Inferior parietal cortex (tissue), 1 donor: Measurements from ENCODE around the gene SLC13A4.
"Not testable (repeated sequence)": the region's sequence is repeated elsewhere in the genome, so short reads cannot be mapped to it uniquely, and the experiment has no call there.

Experiments used
- DNase-seq: peaks from one replicate; pipeline ENCODE4 v3.0.0-alpha.2; 2016; ENCODE audit errors: extremely low spot score

Gene SLC13A4

GRCh38 chr7:135697276-135698049 lies 30.5 kb downstream of the SLC13A4 start:
- DNase-seq, result no peak

- DNase-seq, result no peak
Observed at GRCh38 chr7:135693558-135693957, 34.4 kb downstream of the SLC13A4 start.

DNA sequence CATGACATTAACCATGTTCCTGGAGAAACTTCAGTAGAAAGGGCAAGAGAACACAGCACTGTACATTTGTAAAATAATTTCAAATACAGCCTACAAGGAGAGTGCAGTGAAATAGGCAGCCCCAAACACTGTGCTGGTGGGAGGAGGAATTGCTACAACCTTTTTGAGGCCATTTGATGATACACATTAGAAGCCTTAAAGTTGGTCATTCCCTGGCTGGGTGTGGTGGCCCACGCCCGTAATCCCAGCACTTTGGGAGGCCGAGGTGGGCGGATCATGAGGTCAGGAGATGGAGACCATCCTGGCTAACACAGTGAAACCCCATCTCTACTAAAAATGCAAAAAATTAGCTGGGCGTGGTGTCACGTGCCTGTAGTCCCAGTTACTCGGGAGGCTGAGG lies 35.4 kb downstream of the SLC13A4 start:
- not testable (repeated sequence) for DNase-seq

GRCh38 chr7:135692055-135692454 lies 35.9 kb downstream of the SLC13A4 start:
- DNase-seq, result no peak

- DNase-seq, result no peak
Observed at GRCh38 chr7:135690566-135690965, 37.4 kb downstream of the SLC13A4 start.

GRCh38 chr7:135687466-135687865 lies 40.5 kb downstream of the SLC13A4 start:
- DNase-seq, result no peak

- DNase-seq, result no peak
Observed at GRCh38 chr7:135685306-135686084, 42.5 kb downstream of the SLC13A4 start.

DNA sequence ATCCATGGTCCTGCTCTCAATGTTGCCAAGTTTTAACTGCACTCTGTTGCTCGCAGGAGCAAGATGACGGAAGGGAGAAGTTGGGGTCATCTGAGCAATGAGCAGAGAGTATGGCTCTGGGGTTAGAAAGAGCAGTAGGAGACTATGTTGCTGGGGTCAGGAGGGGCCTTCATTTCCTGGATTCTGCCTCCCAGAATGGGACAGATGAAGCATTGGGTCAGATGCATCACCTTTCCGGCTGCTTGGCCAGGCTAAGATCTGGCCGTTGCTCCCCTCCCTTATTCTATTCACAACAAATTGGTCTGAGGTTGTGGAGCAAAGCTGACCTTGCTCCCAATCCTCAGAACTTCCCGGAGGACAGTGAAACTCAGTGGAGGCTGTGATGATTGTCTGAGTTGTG lies 43.3 kb downstream of the SLC13A4 start:
- no peak for DNase-seq

- no peak for DNase-seq
Observed at GRCh38 chr7:135684136-135684535, 43.9 kb downstream of the SLC13A4 start.

DNA sequence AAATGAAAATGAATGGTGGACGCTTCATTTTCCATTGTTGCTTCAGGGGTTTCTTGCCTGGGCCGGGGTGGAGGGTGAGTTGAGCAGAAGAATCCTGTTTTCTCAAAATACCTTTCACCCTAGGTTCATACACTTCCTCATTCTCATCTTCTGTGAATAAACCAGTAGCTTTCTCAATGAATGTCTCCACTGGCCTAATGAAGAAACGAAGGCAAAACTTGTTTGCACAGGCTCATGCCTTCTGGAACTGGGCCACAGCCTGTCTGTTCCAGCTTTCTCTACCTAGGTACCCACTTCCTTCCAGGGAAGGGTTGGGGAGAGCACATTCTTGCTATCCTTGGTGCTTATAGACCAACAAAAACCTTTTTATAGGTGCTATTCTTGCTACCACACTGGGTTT lies 44.4 kb downstream of the SLC13A4 start:
- DNase-seq, result no peak

- DNase-seq, result no peak
Observed at GRCh38 chr7:135682191-135682590, 45.8 kb downstream of the SLC13A4 start.

- no peak for DNase-seq
Observed at GRCh38 chr7:135681762-135682161, 46.2 kb downstream of the SLC13A4 start.

DNA sequence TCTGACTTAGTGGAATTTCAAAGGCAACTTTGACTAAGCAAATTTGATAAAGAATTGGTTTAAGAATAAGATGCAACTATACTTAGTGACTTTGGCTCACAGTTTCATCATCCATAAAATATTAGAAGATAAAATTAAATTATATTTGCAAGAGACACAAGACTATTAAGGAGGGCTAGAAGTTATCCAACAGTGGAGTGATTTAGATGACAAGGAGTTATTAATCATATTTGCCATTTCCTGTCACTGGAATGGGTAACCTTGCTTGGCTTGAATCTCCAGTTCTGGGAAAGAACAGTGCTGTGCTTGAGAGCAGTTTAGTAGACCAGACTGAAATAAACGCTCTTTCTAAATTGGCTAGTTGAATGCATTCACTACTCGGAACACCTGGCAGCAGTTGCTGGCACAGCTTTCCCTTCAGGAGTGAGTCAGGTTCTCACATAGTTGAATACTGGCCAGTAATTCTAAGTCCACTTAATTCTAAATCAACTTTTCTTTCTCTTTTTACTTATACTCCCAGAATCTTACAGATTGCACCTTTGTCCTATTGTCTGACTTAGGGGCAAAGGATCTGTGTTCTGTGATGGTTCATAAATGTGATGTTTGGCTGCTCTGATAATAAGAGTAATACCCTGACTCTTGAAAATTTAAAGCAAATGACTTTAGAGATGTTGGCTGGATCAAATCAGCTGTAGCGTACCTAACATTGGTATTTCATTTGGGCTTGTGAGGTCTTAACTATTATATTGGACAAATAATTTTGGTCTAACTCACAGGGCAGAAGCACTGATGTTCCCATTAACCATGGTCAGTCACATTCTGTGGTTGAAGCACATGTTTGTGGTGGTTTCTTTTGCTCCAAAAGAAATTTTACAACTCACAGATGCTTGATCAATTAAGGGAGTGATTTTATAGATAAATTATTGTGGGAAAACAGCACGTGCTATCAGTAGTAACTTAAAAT lies 49.1 kb downstream of the SLC13A4 start:
- no peak for DNase-seq

- no peak for DNase-seq
Observed at GRCh38 chr7:135673360-135673706, 54.7 kb downstream of the SLC13A4 start.

DNA sequence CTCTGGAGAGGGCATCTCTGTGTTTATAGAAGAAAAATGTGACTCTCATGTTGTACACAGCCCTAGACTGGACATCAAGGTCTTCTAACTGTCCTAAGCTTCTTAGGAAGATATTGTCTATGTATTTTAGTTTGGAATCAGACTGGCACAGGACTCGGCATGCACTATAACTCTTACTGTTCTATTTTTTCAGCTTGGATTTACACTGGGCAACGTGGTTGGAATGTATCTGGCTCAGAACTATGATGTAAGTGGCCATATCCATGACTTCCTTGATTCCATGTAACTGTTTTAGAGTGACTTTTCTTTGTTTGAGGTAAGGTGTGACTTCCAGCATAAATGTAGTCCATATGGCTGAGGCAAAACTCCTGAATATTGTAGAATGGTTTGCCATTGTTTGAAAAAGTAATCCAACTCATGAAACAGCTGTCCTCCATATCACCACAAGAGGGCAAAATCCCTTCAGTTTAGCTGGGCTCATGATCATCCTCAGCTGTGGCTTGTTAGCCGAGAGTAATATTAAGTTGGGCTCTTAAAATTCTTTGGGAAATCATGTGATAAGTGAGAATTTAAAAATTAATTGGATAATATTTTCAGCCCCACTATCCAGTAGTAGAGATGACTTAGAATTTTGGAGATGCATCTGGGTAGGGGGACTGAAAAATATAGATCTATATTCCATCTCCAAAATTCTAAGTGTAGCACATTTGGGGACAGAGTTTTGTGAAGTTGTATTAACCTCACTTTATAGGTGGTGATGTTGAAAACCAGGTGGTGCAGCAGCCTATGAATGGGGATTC lies 55.2 kb downstream of the SLC13A4 start:
- peak; percentile 73 for DNase-seq

- DNase-seq, result no peak
Observed at GRCh38 chr7:135670179-135670578, 57.8 kb downstream of the SLC13A4 start.

GRCh38 chr7:135669774-135670173 lies 58.2 kb downstream of the SLC13A4 start:
- no peak for DNase-seq

DNA sequence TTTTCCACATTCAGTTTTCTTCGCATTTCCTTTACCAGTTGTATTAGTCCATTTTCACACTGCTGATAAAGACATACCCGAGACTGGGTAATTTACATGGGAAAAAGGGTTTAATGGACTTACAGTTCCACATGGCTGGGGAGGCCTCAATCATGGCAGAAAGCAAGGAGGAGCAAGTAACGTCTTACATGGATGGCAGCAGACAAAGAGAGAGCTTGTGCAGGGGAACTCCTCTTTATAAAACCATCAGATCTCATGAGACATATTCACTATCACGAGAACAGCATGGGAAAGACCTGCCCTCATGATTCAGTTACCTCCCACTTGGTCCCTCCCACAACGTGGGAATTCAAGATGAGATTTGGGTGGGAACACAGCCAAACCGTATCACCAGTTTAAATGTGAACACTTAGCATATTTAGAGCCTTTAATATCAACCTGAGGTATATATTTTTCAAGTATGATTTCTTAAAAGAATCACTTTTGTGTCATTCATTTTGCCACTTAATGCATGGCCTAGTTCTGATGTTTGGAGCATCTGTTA lies 59.1 kb downstream of the SLC13A4 start:
- not testable (repeated sequence) for DNase-seq

DNA sequence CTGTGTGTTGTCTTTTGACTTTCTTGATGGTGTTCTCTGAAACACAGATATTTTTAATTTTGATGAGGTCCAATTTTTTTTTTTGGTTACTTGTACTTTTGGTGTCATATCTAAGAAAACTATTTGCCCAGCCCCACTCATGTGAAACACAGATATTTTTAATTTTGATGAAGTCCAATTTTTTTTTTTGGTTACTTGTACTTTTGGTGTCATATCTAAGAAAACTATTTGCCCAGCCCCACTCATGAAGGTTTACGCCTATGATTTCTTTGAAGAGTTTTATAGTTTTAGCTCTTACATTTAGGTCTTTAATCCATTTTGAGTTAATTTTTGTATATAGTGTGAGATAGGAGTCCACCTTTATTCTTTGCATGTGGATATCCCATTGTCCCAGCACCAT lies 60.4 kb downstream of the SLC13A4 start:
- DNase-seq, result not testable (repeated sequence)

- no peak for DNase-seq
Observed at GRCh38 chr7:135666846-135667245, 61.1 kb downstream of the SLC13A4 start.

DNA sequence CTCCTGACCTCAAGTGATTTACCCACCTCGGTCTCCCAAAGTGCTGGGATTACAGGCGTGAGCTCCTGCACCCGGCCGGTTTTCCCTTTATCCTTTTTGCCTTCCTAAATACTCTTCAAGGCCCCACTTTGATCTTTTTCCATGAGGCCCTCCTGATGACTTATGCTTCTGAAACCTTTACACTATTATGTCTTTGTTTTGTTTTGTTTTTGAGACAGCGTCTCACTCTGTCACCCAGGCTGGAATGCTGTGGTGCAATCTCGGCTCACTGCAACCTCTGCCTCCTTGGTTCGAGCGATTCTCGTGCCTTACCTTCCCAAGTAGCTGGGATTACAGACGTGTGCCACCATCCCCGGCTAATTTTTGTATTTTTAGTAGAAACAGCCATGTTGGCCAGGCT lies 61.8 kb downstream of the SLC13A4 start:
- DNase-seq, result no peak
